ENCODE data around the gene C14orf93.
"Not testable (repeated sequence)": the region's sequence is repeated elsewhere in the genome, so short reads cannot be mapped to it uniquely, and the experiment has no call there.

The C14orf93 gene

GRCh38 chr14:22966783-22967269 lies 43.1 kb downstream of the C14orf93 start:
- no peak for DNase-seq

GRCh38 chr14:22965916-22966782 lies 43.8 kb downstream of the C14orf93 start:
- DNase-seq, result not testable (repeated sequence)

DNA sequence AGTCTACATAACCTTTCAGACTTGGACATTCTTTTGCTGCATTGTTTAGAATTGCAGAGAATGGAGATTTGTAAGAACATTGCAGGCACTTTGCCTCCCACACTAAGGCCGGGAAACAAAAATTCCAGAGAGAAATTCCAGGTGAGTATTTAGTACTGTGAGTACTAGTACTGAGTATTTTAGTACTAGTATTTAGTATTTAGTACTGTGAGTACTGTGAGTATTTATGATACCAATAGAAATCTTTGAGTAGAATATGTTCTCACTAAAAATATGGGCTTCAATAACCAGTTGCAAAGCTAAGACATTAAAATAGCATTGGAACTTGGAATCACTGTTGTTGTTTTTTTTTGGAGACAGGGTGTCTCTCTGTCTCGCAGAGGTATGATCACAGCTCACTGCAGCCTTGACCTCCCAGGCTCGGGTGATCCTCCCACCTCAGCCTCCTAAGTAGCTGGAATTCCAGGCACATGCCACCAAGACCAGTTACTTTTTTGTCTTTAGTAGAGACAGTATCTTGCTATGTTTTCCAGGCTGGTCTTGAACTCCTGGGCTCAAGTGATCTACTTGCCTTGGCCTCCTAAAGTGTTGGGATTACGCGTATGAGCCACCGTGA lies 47.8 kb downstream of the C14orf93 start:
- DNase-seq, result no peak

- no peak for DNase-seq
Observed at GRCh38 chr14:22955702-22956569, 54.0 kb downstream of the C14orf93 start.

DNA sequence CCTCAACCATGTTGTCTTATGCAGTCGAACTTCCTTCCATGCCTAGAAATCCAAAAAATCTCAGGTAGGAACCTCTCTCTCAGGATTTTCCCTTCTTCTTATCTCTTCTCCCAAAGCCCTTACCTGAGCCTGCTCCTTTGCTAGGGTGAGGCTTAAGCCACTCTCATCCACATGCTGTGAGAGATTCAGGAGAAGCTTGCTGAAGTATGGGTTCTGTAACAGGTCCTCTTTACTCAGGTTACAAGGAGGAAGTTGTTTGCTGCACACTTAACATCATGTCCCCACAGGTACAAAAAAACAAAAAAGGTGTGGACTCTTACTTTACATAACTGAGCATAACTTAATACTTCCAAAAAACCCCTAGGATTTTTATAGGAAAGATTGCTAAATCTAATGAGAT lies 57.5 kb downstream of the C14orf93 start:
- DNase-seq, result no peak

GRCh38 chr14:22951795-22952194 lies 58.1 kb downstream of the C14orf93 start:
- DNase-seq, result not testable (repeated sequence)

DNA sequence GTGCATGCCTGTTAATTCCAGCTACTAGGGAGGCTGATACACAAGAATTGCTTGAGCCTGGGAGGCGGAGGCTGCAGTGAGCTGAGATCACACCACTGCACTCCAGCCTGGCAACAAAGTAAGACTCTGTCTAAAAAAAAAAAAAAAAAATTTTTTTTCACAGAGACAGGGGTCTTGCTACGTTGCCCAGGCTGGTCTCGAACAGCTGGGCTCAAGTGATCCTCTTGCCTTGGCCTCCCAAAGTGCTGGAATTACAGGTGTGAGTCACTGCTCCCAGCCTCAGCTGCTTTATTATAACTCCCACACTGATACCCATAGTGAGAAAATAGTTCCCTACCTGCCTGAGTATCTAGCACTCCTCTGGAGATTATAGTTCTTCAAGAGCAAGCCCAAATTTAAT lies 64.3 kb downstream of the C14orf93 start:
- DNase-seq, result no peak

GRCh38 chr14:22939684-22940083 lies 70.3 kb downstream of the C14orf93 start:
- no peak for DNase-seq

All from activated T-cell treated with anti-CD3 and anti-CD28 coated beads, Interleukin-2, amount 50 U/mL, for 1 hour (primary cell).